ENCODE measurements around the gene DNHD1.

Gene DNHD1

DNA sequence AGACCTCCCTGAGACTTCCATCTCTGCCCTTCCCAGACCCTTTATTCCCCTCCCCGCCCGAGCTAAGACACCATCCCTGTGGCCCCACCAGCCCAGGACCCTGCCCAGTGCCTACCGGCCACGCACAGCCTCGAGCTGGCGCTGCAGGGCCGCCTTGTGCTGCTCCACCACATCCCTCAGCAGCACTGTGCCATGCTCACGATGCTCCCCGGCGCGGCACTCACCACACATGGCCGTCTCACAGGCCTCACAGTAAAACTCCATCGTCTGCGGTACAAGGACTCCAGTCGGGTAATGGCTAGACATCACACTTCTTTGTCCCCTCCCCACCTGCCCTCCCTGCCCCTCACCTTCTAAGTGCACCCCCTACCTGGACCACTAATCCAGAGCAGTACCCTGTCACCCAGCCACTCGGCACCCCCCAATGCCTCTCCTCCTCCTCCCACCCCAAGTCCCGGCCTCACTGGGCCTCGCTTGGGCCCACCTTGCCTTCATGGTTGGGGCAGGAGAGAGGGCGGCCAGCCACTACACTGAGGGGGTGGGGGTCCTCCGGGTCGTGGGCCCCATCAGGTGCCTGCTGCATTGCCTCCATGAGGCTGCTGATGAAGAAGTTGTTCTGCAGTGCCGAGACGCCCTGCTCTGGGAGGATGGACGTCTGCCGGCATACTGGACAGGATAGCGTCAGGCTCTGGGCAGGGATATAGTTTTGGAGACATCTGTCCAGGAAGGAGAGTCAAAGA lies 39.3 kb upstream of the DNHD1 start:
- no peak for DNase-seq (ENCODE audit: low read depth)
- TF ChIP-seq, protein P1, sequence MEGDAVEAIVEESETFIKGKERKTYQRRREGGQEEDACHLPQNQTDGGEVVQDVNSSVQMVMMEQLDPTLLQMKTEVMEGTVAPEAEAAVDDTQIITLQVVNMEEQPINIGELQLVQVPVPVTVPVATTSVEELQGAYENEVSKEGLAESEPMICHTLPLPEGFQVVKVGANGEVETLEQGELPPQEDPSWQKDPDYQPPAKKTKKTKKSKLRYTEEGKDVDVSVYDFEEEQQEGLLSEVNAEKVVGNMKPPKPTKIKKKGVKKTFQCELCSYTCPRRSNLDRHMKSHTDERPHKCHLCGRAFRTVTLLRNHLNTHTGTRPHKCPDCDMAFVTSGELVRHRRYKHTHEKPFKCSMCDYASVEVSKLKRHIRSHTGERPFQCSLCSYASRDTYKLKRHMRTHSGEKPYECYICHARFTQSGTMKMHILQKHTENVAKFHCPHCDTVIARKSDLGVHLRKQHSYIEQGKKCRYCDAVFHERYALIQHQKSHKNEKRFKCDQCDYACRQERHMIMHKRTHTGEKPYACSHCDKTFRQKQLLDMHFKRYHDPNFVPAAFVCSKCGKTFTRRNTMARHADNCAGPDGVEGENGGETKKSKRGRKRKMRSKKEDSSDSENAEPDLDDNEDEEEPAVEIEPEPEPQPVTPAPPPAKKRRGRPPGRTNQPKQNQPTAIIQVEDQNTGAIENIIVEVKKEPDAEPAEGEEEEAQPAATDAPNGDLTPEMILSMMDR (IDR thresholded peaks at IDR 0.05; ENCODE audit: control insufficient read depth, extremely low read depth, insufficient read depth): no peak

DNA sequence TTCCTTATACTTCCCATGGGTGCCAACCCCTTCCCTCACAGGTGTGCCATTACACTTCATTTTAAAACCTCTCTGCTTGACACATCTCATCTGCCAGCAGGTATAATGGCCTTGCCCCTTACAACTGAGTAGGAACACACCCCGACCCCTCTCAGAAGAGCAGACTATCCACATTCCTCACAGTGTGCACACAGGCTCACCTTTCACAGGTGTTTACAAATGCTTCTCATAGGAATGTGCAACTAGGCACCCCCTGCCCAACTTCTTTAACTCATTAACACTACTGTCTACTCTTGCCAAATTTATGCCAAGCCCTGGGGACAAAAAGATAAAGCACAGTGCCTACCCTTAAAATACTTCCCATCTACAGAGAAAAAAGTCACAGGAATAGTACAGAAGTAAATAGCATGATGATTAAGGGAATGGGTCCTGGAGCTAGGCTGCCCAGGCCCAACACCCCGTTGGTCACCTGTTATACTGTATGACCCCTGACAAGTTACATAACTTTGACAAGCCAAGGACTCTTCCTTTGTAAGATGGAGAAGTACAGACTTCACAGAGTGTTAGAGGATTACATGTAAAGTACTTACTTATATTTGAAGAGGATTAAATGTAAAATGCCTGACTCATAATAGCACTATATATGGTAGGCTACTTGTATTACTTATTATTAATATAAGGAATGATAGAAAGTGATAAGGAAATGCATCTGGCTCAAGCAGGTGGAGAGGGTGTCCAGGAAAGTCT lies 38.6 kb upstream of the DNHD1 start:
- DNase-seq (ENCODE audit: low read depth): no peak
- TF ChIP-seq, protein P1 (IDR thresholded peaks at IDR 0.05; ENCODE audit: control insufficient read depth, extremely low read depth, insufficient read depth): no peak
- H3K4me3 ChIP-seq (ENCODE audit: low read depth, low read length): no peak overlapping the region

More for the DNA sequence above, 39.3 kb upstream of the DNHD1 start:
- no peak overlapping the region for H3K4me3 ChIP-seq (ENCODE audit: low read depth, low read length)

DNA sequence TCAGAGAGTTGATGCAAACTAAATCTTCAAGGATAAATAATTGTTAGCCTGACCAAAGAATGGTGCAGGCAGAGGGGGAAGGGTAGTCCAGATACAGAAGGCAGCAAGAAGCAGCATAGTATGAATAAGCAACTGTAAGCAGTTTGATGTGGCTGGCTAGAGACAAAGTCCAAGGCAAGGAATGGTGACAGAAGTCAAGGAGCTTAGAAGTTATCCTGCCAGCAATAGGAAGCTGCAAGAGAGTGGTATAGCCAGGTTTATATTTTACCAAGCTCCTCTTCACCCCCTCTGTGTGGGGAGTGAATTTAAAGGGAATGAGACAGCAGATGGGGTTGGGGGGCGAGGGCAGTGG lies 38.0 kb upstream of the DNHD1 start:
- H3K4me3 ChIP-seq (ENCODE audit: low read depth, low read length): no peak overlapping the region
- DNase-seq (ENCODE audit: low read depth): no peak
- TF ChIP-seq, protein P1 (IDR thresholded peaks at IDR 0.05; ENCODE audit: control insufficient read depth, extremely low read depth, insufficient read depth): no peak

DNA sequence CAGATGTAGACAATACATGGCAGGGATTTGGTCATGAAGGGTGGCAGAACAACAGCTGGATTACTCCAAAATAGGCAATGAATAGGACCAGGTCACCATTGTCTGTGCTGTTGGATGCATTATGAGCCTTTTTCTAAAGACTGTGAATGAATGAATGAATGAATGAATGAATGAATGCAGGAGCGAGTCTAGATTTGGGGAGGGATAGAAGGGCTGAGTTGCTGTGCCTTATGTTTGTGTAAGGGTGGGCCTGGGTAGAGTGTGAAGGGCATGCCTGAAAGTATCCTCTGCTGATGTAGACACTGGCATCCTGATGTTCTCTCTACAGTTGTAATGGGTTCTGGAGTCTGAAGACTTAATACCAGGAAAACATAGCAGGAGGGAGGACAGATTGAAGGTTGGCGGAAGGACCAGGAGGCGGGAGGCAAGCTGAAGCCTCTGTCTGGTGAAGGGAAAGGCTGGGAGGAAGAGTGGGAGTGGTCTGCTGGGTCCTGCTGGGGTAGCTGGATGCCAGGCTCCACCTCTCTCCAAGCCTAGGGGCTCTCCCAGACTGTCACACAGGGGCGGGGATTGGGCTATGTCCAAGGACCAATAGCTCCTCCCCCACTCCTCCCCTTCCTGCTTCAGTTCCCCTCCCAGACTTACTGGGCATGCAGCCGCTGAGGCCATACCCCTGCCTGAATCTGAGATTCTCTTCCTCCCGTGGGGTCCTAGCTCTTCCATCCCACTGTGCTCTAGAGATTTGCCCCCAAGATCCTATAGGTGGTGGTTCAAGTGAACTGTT lies 28.2 kb upstream of the DNHD1 start:
- no peak for DNase-seq (ENCODE audit: low read depth)
- TF ChIP-seq, protein P1 (IDR thresholded peaks at IDR 0.05; ENCODE audit: control insufficient read depth, extremely low read depth, insufficient read depth): no peak
- H3K4me3 ChIP-seq (ENCODE audit: low read depth, low read length): no peak overlapping the region

DNA sequence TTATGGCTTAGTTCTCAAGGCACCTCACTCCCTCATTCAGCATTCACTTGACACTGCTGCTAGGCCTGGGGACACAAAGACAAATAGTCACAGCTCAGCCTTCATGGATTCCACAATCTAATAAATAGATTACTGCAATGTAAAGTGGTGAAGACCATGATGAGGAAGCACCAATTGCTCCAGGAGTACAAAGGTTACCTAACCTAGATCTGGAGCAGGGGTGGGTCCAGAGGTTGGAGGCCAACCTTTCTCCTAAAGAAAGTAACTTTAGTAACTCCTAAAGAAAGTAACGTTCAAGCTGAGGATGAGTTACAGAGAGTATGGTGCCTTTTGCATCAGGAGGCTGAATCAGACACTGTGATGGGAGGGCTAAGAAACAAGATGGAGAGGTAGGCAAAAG lies 27.5 kb upstream of the DNHD1 start:
- no peak for DNase-seq (ENCODE audit: low read depth)
- H3K4me3 ChIP-seq (ENCODE audit: low read depth, low read length): no peak overlapping the region
- TF ChIP-seq, protein P1 (IDR thresholded peaks at IDR 0.05; ENCODE audit: control insufficient read depth, extremely low read depth, insufficient read depth): no peak

DNA sequence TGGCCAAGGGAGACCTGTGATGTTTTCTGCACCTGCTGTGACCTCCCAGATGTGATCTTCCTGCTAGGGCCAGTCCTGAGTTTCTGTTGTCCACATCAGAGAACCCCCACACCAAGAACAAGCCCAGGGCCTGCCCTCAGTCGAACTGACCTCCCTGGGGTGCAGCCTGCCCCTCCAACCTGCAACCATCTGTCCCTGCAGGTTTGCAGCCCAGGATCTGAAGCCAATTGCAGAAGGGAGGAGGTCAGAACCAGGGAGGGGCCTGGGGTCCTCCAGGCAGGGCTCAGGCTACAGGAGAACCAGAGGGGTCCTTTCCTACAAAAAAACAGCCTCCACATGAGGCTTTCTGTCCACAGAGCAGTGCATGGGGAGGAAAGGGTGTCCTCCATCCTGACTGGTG lies 24.1 kb upstream of the DNHD1 start:
- peak overlapping the region; percentile 83 for H3K4me3 ChIP-seq (ENCODE audit: low read depth, low read length)
- DNase-seq (ENCODE audit: low read depth): no peak
- TF ChIP-seq, protein P1 (IDR thresholded peaks at IDR 0.05; ENCODE audit: control insufficient read depth, extremely low read depth, insufficient read depth): no peak
